Measurements from ENCODE around the gene KIF1A.

DNA sequence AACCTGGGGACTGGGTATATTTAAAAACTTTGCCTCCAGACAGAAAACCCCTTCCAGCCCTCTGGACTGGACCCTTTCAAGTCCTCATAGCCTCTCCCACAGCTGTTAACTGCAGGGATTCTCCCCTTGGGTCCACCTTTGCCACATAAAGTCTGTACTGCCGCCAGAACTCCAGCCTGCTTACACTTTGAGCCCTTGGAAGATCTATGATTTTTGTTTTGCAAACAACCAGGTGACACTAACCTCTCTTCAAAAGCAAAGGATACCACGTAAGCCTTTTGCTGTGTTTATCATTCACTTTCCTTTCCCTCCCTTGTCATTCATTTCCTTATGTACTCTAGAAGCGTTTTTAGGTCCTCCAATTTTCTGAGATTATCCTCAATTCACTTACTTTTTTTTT, 44.5 kb upstream of the KIF1A start:
- no peak for TF ChIP-seq POLR2A (IDR thresholded peaks at IDR 0.05)
- TF ChIP-seq, protein P1, sequence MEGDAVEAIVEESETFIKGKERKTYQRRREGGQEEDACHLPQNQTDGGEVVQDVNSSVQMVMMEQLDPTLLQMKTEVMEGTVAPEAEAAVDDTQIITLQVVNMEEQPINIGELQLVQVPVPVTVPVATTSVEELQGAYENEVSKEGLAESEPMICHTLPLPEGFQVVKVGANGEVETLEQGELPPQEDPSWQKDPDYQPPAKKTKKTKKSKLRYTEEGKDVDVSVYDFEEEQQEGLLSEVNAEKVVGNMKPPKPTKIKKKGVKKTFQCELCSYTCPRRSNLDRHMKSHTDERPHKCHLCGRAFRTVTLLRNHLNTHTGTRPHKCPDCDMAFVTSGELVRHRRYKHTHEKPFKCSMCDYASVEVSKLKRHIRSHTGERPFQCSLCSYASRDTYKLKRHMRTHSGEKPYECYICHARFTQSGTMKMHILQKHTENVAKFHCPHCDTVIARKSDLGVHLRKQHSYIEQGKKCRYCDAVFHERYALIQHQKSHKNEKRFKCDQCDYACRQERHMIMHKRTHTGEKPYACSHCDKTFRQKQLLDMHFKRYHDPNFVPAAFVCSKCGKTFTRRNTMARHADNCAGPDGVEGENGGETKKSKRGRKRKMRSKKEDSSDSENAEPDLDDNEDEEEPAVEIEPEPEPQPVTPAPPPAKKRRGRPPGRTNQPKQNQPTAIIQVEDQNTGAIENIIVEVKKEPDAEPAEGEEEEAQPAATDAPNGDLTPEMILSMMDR (IDR thresholded peaks at IDR 0.05), result no peak
